Spleen (tissue), 11 donors: ENCODE measurements around the gene SETBP1. TPM values are rescaled to one million over a fixed set of nuclear protein-coding genes. Genes with fewer than 3 reads are reported as not detected.

Experiments
- DNase-seq: peaks from one replicate; pipeline ENCODE4 v3.0.0-alpha.2; 2020
- H3K27ac ChIP-seq, 8 donors: fragments of 200-600 bp; sonication (generic) in 7 of 8; 1 replicate in 4 of 8; 2 replicates in 4 of 8; pipeline versions ENCODE4 v1.5.0 to v1.8.0; 2016 to 2021; ENCODE audit warnings: inconsistent platforms in 4 of 8, mild to moderate bottlenecking in 4 of 8, moderate library complexity in 1 of 8
- H3K27me3 ChIP-seq, 7 donors: fragments of 200-600 bp; sonication (generic) in 6 of 7; replicated peaks in 1 of 7; 1 replicate in 4 of 7; 2 replicates in 3 of 7; pipeline versions ENCODE4 v1.5.0 to v1.8.0; 2016 to 2021; ENCODE audit warnings: inconsistent platforms in 3 of 7, mild to moderate bottlenecking in 1 of 7
- H3K36me3 ChIP-seq, 6 donors: fragments of 200-600 bp; sonication (generic) in 5 of 6; 1 replicate in 4 of 6; 2 replicates in 2 of 6; pipeline versions ENCODE4 v1.5.0 to v1.8.0; 2016 to 2021; ENCODE audit warnings: inconsistent platforms in 2 of 6
- H3K4me1 ChIP-seq, 6 donors: fragments of 200-600 bp; sonication (generic) in 5 of 6; 1 replicate in 3 of 6; 2 replicates in 3 of 6; pipeline versions ENCODE4 v1.5.0 to v1.8.0; 2016 to 2021; ENCODE audit warnings: inconsistent platforms in 3 of 6
- H3K4me3 ChIP-seq, 8 donors: fragments of 200-600 bp; sonication (generic) in 7 of 8; 1 replicate in 4 of 8; 2 replicates in 4 of 8; pipeline versions ENCODE4 v1.5.0 to v1.8.0; 2016 to 2021; ENCODE audit warnings: inconsistent platforms in 4 of 8, mild to moderate bottlenecking in 4 of 8, moderate library complexity in 2 of 8
- H3K9me3 ChIP-seq, 8 donors: fragments of 200-600 bp; sonication (generic) in 7 of 8; 1 replicate in 4 of 8; 2 replicates in 4 of 8; pipeline versions ENCODE4 v1.5.0 to v1.8.0; 2016 to 2021; ENCODE audit warnings: inconsistent platforms in 4 of 8
- POLR2A ChIP-seq, 3 donors: fragments of 450-650 bp; IDR thresholded peaks; one replicate each; pipeline ENCODE4 v1.5.1; 2017; ENCODE audit warnings: antibody characterized with exemption in 3 of 3, mild to moderate bottlenecking in 1 of 3
- POLR2AphosphoS5 ChIP-seq, 3 donors: sonication (generic); formaldehyde crosslinking; IDR thresholded peaks; one replicate each; pipeline ENCODE4 v1.5.1; 2017; ENCODE audit warnings: antibody characterized with exemption in 3 of 3
- WGBS, 5 donors: extraction: QIAGEN DNeasy Blood & Tissue Kit in 3 of 5; methylation state at CpG; one replicate each; pipeline versions ENCODE4 v1.1.5 to v1.1.7; 2013 to 2018; 5-methylcytosine and 5-hydroxymethylcytosine counted together
- intact Hi-C: fragments of 100-400 bp; cut with DNase I; formaldehyde crosslinking; loops from one replicate; pipeline ENCODE4 v1.15.0; 2023; ENCODE audit warnings: low total_unique reads
- polyA plus RNA-seq, 3 donors: library from polyadenylated mRNA; stranded (reverse); fragments of 200-250 nt; gene quantifications; one replicate each; pipeline ENCODE4 v1.2.1, GENCODE V29; 2013
- total RNA-seq, 7 donors: library from RNA; depleted of rRNA in 3 of 7; stranded (reverse); fragments of >200 nt in 3 of 7; fragmentation: NEBNext Ultra II Directional in 4 of 7; extraction: Animal tissue kit (Norgen Biotek cat#: 25700) in 4 of 7; gene quantifications; one replicate each; pipeline versions ENCODE4 v1.1.0 to v1.2.1, GENCODE V29; 2016 to 2021
- TF ChIP-seq, protein P1 (sequence below), 11 experiments: fragments of 200-600 bp in 7 of 11; fragments of 450-650 bp in 4 of 11; sonication (generic) in 4 of 11; IDR thresholded peaks in 8 of 11; conservative IDR thresholded peaks in 3 of 11; 1 replicate in 7 of 11; 2 replicates in 4 of 11; pipeline versions ENCODE4 v1.4.0 to v1.8.0; 2016 to 2021; ENCODE audit warnings: antibody characterized with exemption in 11 of 11, inconsistent platforms in 4 of 11, mild to moderate bottlenecking in 1 of 11
- donor health status: healthy with polysubstance abuse.
- donor health status: DM: no; HTN: no; CAD: no; lungs with moderate emphysema.
- donor health status: DM: no; HTN: no; CAD: no.
- donor health status: Bipolar disorder and iron deficiency.
- donor health status: healthy.
- donor health status: DM: no; HTN: no; CAD: no.
- donor health status: DM: yes; HTN: yes; CAD: no.

The SETBP1 gene
- total and polyA plus RNA-seq, 10 donors, result 2.0 to 50.7 (median 33.1) TPM

DNA sequence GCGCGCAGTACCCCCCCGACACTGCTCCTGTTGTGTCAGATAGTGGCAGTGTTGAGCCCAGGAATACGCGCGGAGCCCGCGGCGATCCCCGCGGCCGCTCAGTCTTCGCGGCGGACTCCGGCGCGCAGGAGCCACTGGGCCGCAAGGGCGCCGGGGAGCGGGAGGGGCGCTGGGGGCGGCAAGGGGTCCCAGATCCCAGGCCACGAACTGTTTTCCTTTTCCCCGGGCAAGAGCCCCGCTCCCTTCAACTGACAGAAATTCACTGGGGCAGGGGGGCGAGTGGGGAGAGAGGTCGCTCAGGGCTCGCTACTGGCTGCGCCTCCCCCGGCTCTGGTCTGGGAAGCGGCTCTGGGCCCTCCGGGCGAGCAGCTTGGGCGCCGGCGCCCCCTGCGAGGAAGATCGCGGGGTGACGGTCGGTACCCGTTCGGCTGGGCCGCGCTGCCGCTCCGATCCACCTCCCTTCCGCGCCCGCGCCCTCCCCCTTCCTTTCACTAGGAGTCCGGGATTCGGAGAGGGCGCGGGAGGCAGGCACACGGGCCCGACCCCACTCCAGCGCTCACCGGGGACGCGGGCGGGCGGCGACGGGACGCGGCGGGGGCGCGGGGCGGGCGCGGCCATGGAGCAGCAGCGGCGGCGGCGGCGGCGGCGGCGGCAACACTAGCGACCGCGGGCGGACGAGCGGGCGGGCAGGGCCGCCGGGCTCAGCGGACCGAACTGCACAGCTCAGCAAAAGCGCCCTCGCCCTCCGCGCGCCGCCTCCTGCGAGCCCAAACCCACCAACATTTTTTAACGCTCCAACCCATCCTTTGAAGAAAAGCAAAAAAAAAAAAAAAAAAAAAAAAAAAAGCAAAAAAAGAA lies 1.4 kb upstream of the SETBP1 start:
- DNase-seq, result peak; percentile 95
- Histone ChIP-seq H3K4me1 (peaks cover 6 to 55% (median 42%) of the 10 kb centered on the region in 6 donors), H3K27me3 (peaks cover 0 to 33% (median 3%) of the 10 kb centered on the region in 7 donors), H3K36me3 (no peaks in the 10 kb centered on the region), H3K9me3 (no peaks in the 10 kb centered on the region), H3K27ac (peak overlapping the region; percentile 93 to 98 (median 96)), H3K4me3 (peak overlapping the region; percentile 62 to 94 (median 72))
- TF ChIP-seq POLR2AphosphoS5 (IDR thresholded peaks at IDR 0.05) (peak; percentile 94 to 95 (median 94)), POLR2A (IDR thresholded peaks at IDR 0.05) (peak in 1 of 3 donors; percentile 76)
- TF ChIP-seq, protein P1, sequence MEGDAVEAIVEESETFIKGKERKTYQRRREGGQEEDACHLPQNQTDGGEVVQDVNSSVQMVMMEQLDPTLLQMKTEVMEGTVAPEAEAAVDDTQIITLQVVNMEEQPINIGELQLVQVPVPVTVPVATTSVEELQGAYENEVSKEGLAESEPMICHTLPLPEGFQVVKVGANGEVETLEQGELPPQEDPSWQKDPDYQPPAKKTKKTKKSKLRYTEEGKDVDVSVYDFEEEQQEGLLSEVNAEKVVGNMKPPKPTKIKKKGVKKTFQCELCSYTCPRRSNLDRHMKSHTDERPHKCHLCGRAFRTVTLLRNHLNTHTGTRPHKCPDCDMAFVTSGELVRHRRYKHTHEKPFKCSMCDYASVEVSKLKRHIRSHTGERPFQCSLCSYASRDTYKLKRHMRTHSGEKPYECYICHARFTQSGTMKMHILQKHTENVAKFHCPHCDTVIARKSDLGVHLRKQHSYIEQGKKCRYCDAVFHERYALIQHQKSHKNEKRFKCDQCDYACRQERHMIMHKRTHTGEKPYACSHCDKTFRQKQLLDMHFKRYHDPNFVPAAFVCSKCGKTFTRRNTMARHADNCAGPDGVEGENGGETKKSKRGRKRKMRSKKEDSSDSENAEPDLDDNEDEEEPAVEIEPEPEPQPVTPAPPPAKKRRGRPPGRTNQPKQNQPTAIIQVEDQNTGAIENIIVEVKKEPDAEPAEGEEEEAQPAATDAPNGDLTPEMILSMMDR (IDR thresholded peaks at IDR 0.05 in 8 of 11, conservative IDR thresholded peaks at IDR 0.05 in 3 of 11), result peak; percentile 50 to 83 (median 71)
- intact Hi-C loops, result loop anchor here (10.0 kb wide), 1 partner anchor 536 kb away; no protein-coding TSS in a partner anchor
- 0 to 1% (median 1%) methylated on average over 60 to 102 of the region's 102 CpGs for WGBS, 5 donors

DNA sequence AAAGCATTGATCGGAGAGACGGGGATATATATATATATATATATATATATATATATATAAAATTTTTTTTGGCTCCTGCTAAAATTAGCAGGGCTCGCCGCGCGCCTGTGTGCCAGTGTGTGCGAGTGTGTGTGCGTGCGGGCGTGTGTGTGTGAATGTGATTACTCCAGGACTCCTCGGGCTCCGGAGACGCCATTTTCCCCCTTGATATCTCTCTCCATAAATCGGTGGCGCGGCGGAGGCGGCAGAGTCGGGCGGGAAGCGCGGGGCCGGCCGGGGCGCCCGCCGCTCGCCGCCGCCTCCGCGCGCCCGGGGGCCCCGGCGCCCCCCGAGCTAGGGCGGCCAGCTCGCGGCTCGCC lies 795 bp upstream of the SETBP1 start:
- 0 to 1% (median 1%) methylated on average over 15 to 41 of the region's 41 CpGs for WGBS, 5 donors
- Histone ChIP-seq H3K27ac (peak overlapping the region; percentile 60 to 98 (median 96)), H3K4me1 (peaks cover 6 to 57% (median 42%) of the 10 kb centered on the region in 6 donors), H3K4me3 (peak overlapping the region; percentile 62 to 94 (median 72)), H3K27me3 (peaks cover 0 to 33% (median 3%) of the 10 kb centered on the region in 7 donors), H3K36me3 (no peaks in the 10 kb centered on the region), H3K9me3 (no peaks in the 10 kb centered on the region)
- intact Hi-C loops, result loop anchor here (10.0 kb wide), 2 partner anchors 185 to 535 kb away; no protein-coding TSS in a partner anchor
- TF ChIP-seq, protein P1 (IDR thresholded peaks at IDR 0.05 in 8 of 11, conservative IDR thresholded peaks at IDR 0.05 in 3 of 11), result no peak
- TF ChIP-seq POLR2A (IDR thresholded peaks at IDR 0.05), result no peak
- TF ChIP-seq POLR2AphosphoS5 (IDR thresholded peaks at IDR 0.05), result no peak
- peak; percentile 90 for DNase-seq

DNA sequence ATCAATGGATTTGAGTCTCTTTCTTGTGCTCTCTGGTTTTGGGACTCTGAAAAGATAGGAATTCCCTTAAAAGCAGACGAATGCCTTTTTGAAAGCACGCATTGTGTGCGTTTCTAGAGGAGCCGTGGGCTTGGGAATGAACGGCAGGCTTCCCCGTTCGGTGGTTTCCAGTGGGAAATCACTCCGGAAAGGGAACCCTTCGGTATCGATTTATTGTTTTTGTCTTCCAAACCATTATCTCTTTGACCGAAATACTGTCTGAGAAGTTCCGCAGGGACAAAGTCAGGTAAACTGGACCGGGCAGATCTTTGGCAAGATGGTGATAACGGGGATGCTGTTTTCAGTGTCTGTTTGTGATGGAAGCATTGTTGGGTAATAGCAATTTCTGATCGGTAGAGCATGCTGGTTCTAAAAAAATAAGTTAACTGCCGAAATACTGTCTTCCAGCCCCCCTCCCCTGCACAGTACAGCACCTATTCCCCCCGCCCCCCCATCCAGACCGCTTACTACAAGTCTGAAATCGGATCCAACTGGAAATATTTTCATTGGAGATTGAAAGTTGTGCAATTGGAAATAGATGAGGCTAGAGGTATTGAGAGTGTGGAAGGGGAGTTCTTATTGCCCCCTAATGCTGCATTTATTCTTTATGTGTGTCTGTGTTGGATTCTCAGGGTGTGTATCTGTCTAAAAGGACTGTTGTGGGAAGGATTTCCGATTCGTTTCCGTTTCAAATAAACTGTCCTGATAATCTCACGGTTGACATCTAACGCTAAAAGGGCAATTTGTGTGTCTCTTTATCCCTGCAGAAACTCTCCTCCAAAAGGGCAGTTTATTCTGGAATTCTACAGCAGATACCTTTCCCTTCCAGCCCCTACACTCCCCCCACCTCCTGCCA lies 635 bp downstream of the SETBP1 start:
- intact Hi-C loops, result loop anchor here (10.0 kb wide), 1 partner anchor 183 kb away; no protein-coding TSS in a partner anchor
- Histone ChIP-seq H3K27ac (peak overlapping the region; percentile 59 to 98 (median 96)), H3K4me3 (peak overlapping the region; percentile 62 to 94 (median 72)), H3K9me3 (no peaks in the 10 kb centered on the region), H3K4me1 (peaks cover 6 to 71% (median 49%) of the 10 kb centered on the region in 6 donors), H3K36me3 (no peaks in the 10 kb centered on the region), H3K27me3 (peaks cover 0 to 33% (median 3%) of the 10 kb centered on the region in 7 donors)
- TF ChIP-seq, protein P1 (IDR thresholded peaks at IDR 0.05 in 8 of 11, conservative IDR thresholded peaks at IDR 0.05 in 3 of 11), result no peak
- TF ChIP-seq POLR2A (IDR thresholded peaks at IDR 0.05), result no peak
- no peak for TF ChIP-seq POLR2AphosphoS5 (IDR thresholded peaks at IDR 0.05)
- 4 to 8% (median 6%) methylated on average over 24 of the region's 24 CpGs for WGBS, 5 donors
- no peak for DNase-seq
